SK-N-SH (cell line): ENCODE data around the gene ERH. TPM values are rescaled to one million over a fixed set of nuclear protein-coding genes. Genes with fewer than 3 reads are reported as not detected.

Experiments used
- CTCF ChIA-PET: fragments of 300-600, 350-600 bp; formaldehyde crosslinking; extraction: SDS; loops from one replicate; lab custom pipeline; 2021; lab: Yijun Ruan, JAX
- POLR2A ChIA-PET: fragments of 350-600 bp; sonication (Branson Sonifier 250); formaldehyde crosslinking; extraction: SDS; loops from one replicate; lab custom pipeline; 2020; ENCODE audit warnings: antibody characterized with exemption, inconsistent platforms; lab: Yijun Ruan, JAX
- DNase-seq: peaks from one replicate; pipeline ENCODE4 v3.0.0; 2012
- H2AFZ ChIP-seq: fragments of 200-600 bp; sonication (generic); 2 replicates; pipeline ENCODE4 v1.8.1; 2016; ENCODE audit warnings: antibody characterized with exemption, mild to moderate bottlenecking, low read depth
- H3F3A ChIP-seq: fragments of 200-600 bp; sonication (generic); replicated peaks from 2 replicates; pipeline ENCODE3; 2016; ENCODE audit warnings: antibody characterized with exemption, mild to moderate bottlenecking; ENCODE audit not compliant: insufficient read depth
- H3K27ac ChIP-seq, 2 experiments: fragments of 200-500 bp in 1 of 2; fragments of 200-600 bp in 1 of 2; sonication (Bioruptor generic) in 1 of 2; sonication (generic), shearing (Covaris generic) in 1 of 2; 2 replicates each; pipeline versions ENCODE4 v1.5.1 to v1.6.1; 2014 to 2016; ENCODE audit warnings: low read depth in 2 of 2, inconsistent platforms in 1 of 2, low read length in 1 of 2, mild to moderate bottlenecking in 1 of 2, mixed read lengths in 1 of 2
- H3K27me3 ChIP-seq: fragments of 200-600 bp; sonication (generic), shearing (Covaris generic); 2 replicates; pipeline ENCODE4 v1.6.1; 2016; ENCODE audit warnings: mixed run types; ENCODE audit not compliant: insufficient read depth
- H3K36me3 ChIP-seq, 2 experiments: fragments of 200-500 bp in 1 of 2; fragments of 200-600 bp in 1 of 2; sonication (Bioruptor generic) in 1 of 2; sonication (generic) in 1 of 2; replicated peaks in 1 of 2; 2 replicates each; pipeline versions ENCODE3 to v1.5.1; 2014 to 2016; ENCODE audit warnings: low read length in 1 of 2, mild to moderate bottlenecking in 1 of 2; ENCODE audit not compliant: insufficient read depth in 2 of 2, control insufficient read depth in 1 of 2
- H3K4me1 ChIP-seq, 2 experiments: fragments of 200-500 bp in 1 of 2; fragments of 200-600 bp in 1 of 2; sonication (Bioruptor generic) in 1 of 2; sonication (generic), shearing (Covaris generic) in 1 of 2; 2 replicates each; pipeline versions ENCODE4 v1.5.1 to v1.6.1; 2014 to 2016; ENCODE audit warnings: low read depth in 1 of 2, low read length in 1 of 2, mixed run types in 1 of 2; ENCODE audit not compliant: insufficient read depth in 2 of 2, control insufficient read depth in 1 of 2
- H3K4me2 ChIP-seq: fragments of 200-600 bp; sonication (generic), shearing (Covaris generic); 2 replicates; pipeline ENCODE4 v1.6.1; 2017; ENCODE audit warnings: mixed run types
- H3K4me3 ChIP-seq, 2 experiments: fragments of 200-500 bp in 1 of 2; fragments of 200-600 bp in 1 of 2; sonication (Bioruptor generic) in 1 of 2; sonication (generic), shearing (Covaris generic) in 1 of 2; 2 replicates each; pipeline versions ENCODE4 v1.5.1 to v1.8.1; 2014 to 2016; ENCODE audit warnings: low read depth in 2 of 2, inconsistent platforms in 1 of 2, low read length in 1 of 2, mild to moderate bottlenecking in 1 of 2, mixed read lengths in 1 of 2, moderate library complexity in 1 of 2
- H3K79me2 ChIP-seq: fragments of 200-600 bp; sonication (generic); 2 replicates; pipeline ENCODE4 v1.8.1; 2017; ENCODE audit warnings: mild to moderate bottlenecking; ENCODE audit not compliant: insufficient read depth
- H3K9ac ChIP-seq: fragments of 200-600 bp; sonication (generic); 2 replicates; pipeline ENCODE4 v1.6.1; 2017; ENCODE audit warnings: mixed run types
- H3K9me2 ChIP-seq: fragments of 200-600 bp; sonication (generic); 2 replicates; pipeline ENCODE4 v1.6.1; 2017; ENCODE audit warnings: mixed run types
- H3K9me3 ChIP-seq: fragments of 200-600 bp; sonication (generic); 2 replicates; pipeline ENCODE4 v1.6.1; 2017; ENCODE audit warnings: mixed run types, mild to moderate bottlenecking, moderate library complexity
- H4K20me1 ChIP-seq: fragments of 200-600 bp; sonication (generic); 2 replicates; pipeline ENCODE4 v1.6.1; 2017; ENCODE audit warnings: mild to moderate bottlenecking, mixed run types; ENCODE audit not compliant: insufficient read depth
- CTCF ChIP-seq: fragments of 200-600 bp; sonication (generic); IDR thresholded peaks from 2 replicates; pipeline ENCODE4 v1.6.1; 2017; ENCODE audit warnings: antibody characterized with exemption, mild to moderate bottlenecking, moderate library complexity
- EZH2phosphoT487 ChIP-seq: fragments of 200-600 bp; sonication (generic); IDR thresholded peaks from 2 replicates; pipeline ENCODE4 v1.6.1; 2017; ENCODE audit warnings: low read depth, mixed run types, mild to moderate bottlenecking, antibody characterized with exemption, moderate library complexity, borderline replicate concordance
- FOSL2 ChIP-seq: IDR thresholded peaks from 2 replicates; pipeline ENCODE4 v1.4.0; 2012; ENCODE audit warnings: low read depth, mild to moderate bottlenecking, moderate library complexity, borderline replicate concordance
- FOXM1 ChIP-seq: IDR thresholded peaks from 2 replicates; pipeline ENCODE4 v1.4.0; 2012; ENCODE audit warnings: low read depth, mild to moderate bottlenecking
- IRF3 ChIP-seq: fragments of 150-350 bp; IDR thresholded peaks from 2 replicates; pipeline ENCODE4 v1.6.1; 2016; ENCODE audit warnings: mild to moderate bottlenecking, low read depth, low read length
- JUND ChIP-seq: IDR thresholded peaks from 2 replicates; pipeline ENCODE4 v1.4.0; 2012
- MAX ChIP-seq: IDR thresholded peaks from 2 replicates; pipeline ENCODE4 v1.4.0; 2012; ENCODE audit warnings: low read depth
- MEF2A ChIP-seq: IDR thresholded peaks from 2 replicates; pipeline ENCODE4 v1.4.0; 2012; ENCODE audit warnings: low read depth, borderline replicate concordance
- MXI1 ChIP-seq: IDR thresholded peaks from 2 replicates; pipeline ENCODE4 v1.6.1; 2012; ENCODE audit warnings: mild to moderate bottlenecking, low read depth, low read length, improper control_type of control experiment
- NFIC ChIP-seq: IDR thresholded peaks from 2 replicates; pipeline ENCODE4 v1.4.0; 2012; ENCODE audit warnings: borderline replicate concordance
- NRF1 ChIP-seq: IDR thresholded peaks from 2 replicates; pipeline ENCODE4 v1.6.1; 2012; ENCODE audit warnings: low read depth, mild to moderate bottlenecking, low read length
- POLR2AphosphoS5 ChIP-seq: IDR thresholded peaks from 2 replicates; pipeline ENCODE4 v1.6.1; 2012; ENCODE audit warnings: low read depth, low read length
- RAD21 ChIP-seq: IDR thresholded peaks from 2 replicates; pipeline ENCODE4 v1.6.1; 2012; ENCODE audit warnings: mild to moderate bottlenecking, low read length
- RCOR1 ChIP-seq: fragments of 150-350 bp; IDR thresholded peaks from 2 replicates; pipeline ENCODE4 v1.6.1; 2017; ENCODE audit warnings: antibody characterized with exemption, low read length
- RXRA ChIP-seq: IDR thresholded peaks from 2 replicates; pipeline ENCODE4 v1.4.0; 2012; ENCODE audit warnings: low read depth, mild to moderate bottlenecking, borderline replicate concordance
- SMC3 ChIP-seq: IDR thresholded peaks from 2 replicates; pipeline ENCODE4 v1.6.1; 2012; ENCODE audit warnings: low read depth, low read length, improper control_type of control experiment
- TAF1 ChIP-seq: IDR thresholded peaks from 2 replicates; pipeline ENCODE4 v1.6.1; 2012; ENCODE audit warnings: low read depth, mild to moderate bottlenecking, low read length, moderate library complexity, borderline replicate concordance
- TCF12 ChIP-seq: IDR thresholded peaks from 2 replicates; pipeline ENCODE4 v1.4.0; 2012
- USF1 ChIP-seq: IDR thresholded peaks from 2 replicates; pipeline ENCODE4 v1.4.0; 2012; ENCODE audit warnings: low read depth, borderline replicate concordance
- WGBS: methylation state at CpG from one replicate; pipeline ENCODE4 v1.1.6; 2017; ENCODE audit warnings: low lambda C conversion rate; 5-methylcytosine and 5-hydroxymethylcytosine counted together
- polyA plus RNA-seq, 3 experiments: library from polyadenylated mRNA; depleted of rRNA; stranded (reverse); fragments of >200 nt; gene quantifications; 2 replicates each; pipeline ENCODE4 v1.2.3, GENCODE V29; 2012

The ERH gene
- polyA plus RNA-seq, 1 of the 3 experiments (the other 2 are of a cell fraction) = 186 TPM

- 92% methylated on average over 5 of the region's 5 CpGs for WGBS
- no peak overlapping the region for H3K4me3 ChIP-seq
- H3K4me1 ChIP-seq = peaks cover 0 to 5% of the 10 kb centered on the region in 2 experiments; a peak in 2 of 4 replicates
- POLR2A ChIA-PET = no interaction called here
- no peaks in the 10 kb centered on the region for H3K9me2 ChIP-seq
- H4K20me1 ChIP-seq = peaks cover 8% of the 10 kb centered on the region; the same call in 1 of the 2 replicates
- TF ChIP-seq TAF1 (no peak), MXI1 (no peak), CTCF (no peak), RCOR1 (no peak), IRF3 (no peak), JUND (no peak), MAX (no peak), FOSL2 (no peak), POLR2AphosphoS5 (no peak), USF1 (no peak), EZH2phosphoT487 (no peak), FOXM1 (no peak), RAD21 (no peak), MEF2A (no peak), RXRA (no peak), SMC3 (no peak), TCF12 (no peak), NRF1 (no peak), NFIC (no peak)
- H3K36me3 ChIP-seq = peaks cover 14 to 19% of the 10 kb centered on the region in 2 experiments
- H3K27me3 ChIP-seq = no peaks in the 10 kb centered on the region
- H3K4me2 ChIP-seq = no peak overlapping the region
- no peaks in the 10 kb centered on the region for H3F3A ChIP-seq
- no peaks in the 10 kb centered on the region for H3K9me3 ChIP-seq
- H2AFZ ChIP-seq = no peak overlapping the region
- H3K79me2 ChIP-seq = peaks cover 29% of the 10 kb centered on the region
- DNase-seq = no peak
- no peak overlapping the region for H3K9ac ChIP-seq
- CTCF ChIA-PET = interaction anchor here (1.1 to 1.2 kb wide), 2 partner anchors 33 to 183 kb away, joined by 3 read pairs; no protein-coding TSS in a partner anchor
- no peak overlapping the region for H3K27ac ChIP-seq
Measured at GRCh38 chr14:69441948-69442347, 43.8 kb upstream of the ERH start.
